ENCODE measurements around the gene EXOC6. TPM values are rescaled to one million over a fixed set of nuclear protein-coding genes. Genes with fewer than 3 reads are reported as not detected.

EXOC6 gene
- total and polyA plus RNA-seq, 2 of the 13 experiments (the other 11 are each of a cell fraction or from before 2014, with no cell fraction given) = 22.2 to 29.2 TPM

- CTCF ChIA-PET (ENCODE audit: low intra/inter-chr PET ratio, low total read pairs) = no interaction called here
- peak; percentile 50 for ATAC-seq
Measured at GRCh38 chr10:93065675-93066543, 217.6 kb downstream of the EXOC6 start.

GRCh38 chr10:93066544-93066913 lies 218.2 kb downstream of the EXOC6 start:
- Histone ChIP-seq H4K20me1 (ENCODE audit: insufficient read depth, low read length) (no peaks in the 10 kb centered on the region), H3K27me3 (ENCODE audit: control insufficient read depth in 1 of 2, insufficient read depth in 2 of 2, low read length in 2 of 2) (peaks cover 1 to 23% of the 10 kb centered on the region in 2 experiments; a peak in 4 of 5 replicates), H3K4me3 (replicated peaks in 1 of 3; ENCODE audit: insufficient read depth in 1 of 3, low read depth in 2 of 3, low read length in 3 of 3) (no peak overlapping the region), H3K36me3 (replicated peaks in 1 of 2; ENCODE audit: control insufficient read depth in 1 of 2, insufficient read depth in 2 of 2, low read length in 2 of 2) (no peaks in the 10 kb centered on the region), H2AFZ (ENCODE audit: low read length) (no peak overlapping the region), H3K9me3 (ENCODE audit: low read length) (no peaks in the 10 kb centered on the region), H3K4me1 (ENCODE audit: insufficient read depth, low read length) (peaks cover 11% of the 10 kb centered on the region), H3K27ac (ENCODE audit: extremely low read length, insufficient read depth, low read length) (no peak overlapping the region), H3K4me2 (ENCODE audit: low read depth, low read length) (no peak overlapping the region), H3K9ac (ENCODE audit: insufficient read depth, low read depth, low read length) (no peak overlapping the region), H3K79me2 (ENCODE audit: insufficient read depth, low read length) (no peaks in the 10 kb centered on the region)
- ChIA-PET POLR2A (no interaction called here), CTCF (ENCODE audit: low intra/inter-chr PET ratio, low total read pairs) (no interaction called here)
- FAIRE-seq (no peak), ATAC-seq (no peak), DNase-seq (ENCODE audit: low spot score) (no peak)
- in situ Hi-C loops (cut with HindIII; ENCODE audit: extremely low pct_ligation_motif_present, low pct_unique_long_range_greater_than_20kb) (no loop called here), intact Hi-C loops (cut with micrococcal nuclease; ENCODE audit: unreplicated experiment) (no loop called here)
- WGBS (ENCODE audit: low lambda C conversion rate) = 76% methylated on average over 11 of the region's 11 CpGs
- no TSS peak for BruUV-seq (replicated peaks)
- TF ChIP-seq HOXA9 (CRISPR knock-in tag; IDR thresholded peaks at IDR 0.05; ENCODE audit: borderline replicate concordance) = no peak
- no peak for TF ChIP-seq HNF4G (IDR thresholded peaks at IDR 0.05; ENCODE audit: borderline replicate concordance, low read depth, low read length)
- TF ChIP-seq HNF4G (CRISPR knock-in tag; IDR thresholded peaks at IDR 0.05; ENCODE audit: borderline replicate concordance, low read depth) = no peak

More at GRCh38 chr10:93065675-93066543, 217.6 kb downstream of the EXOC6 start:
- H3K27ac ChIP-seq (ENCODE audit: extremely low read length, insufficient read depth, low read length) = no peak overlapping the region
- H3K4me3 ChIP-seq (replicated peaks in 1 of 3; ENCODE audit: insufficient read depth in 1 of 3, low read depth in 2 of 3, low read length in 3 of 3) = peak overlapping the region; percentile 16 to 52 (median 16); a peak in 3 of 6 replicates
- POLR2A ChIA-PET = no interaction called here
- WGBS (ENCODE audit: low lambda C conversion rate) = 53% methylated on average over 25 of the region's 81 CpGs
- no peak for FAIRE-seq
- peak; percentile 83 for TF ChIP-seq ZNF777 (CRISPR knock-in tag; IDR thresholded peaks at IDR 0.05)
- peak; percentile 88 for TF ChIP-seq ZNF629 (CRISPR knock-in tag; conservative IDR thresholded peaks at IDR 0.05)
- peak; percentile 96 for TF ChIP-seq HNRNPLL (IDR thresholded peaks at IDR 0.05; ENCODE audit: low read depth, low read length, poor library complexity, severe bottlenecking)
- TF ChIP-seq ZBTB20 (CRISPR knock-in tag; IDR thresholded peaks at IDR 0.05; ENCODE audit: borderline replicate concordance, low read depth) = no peak
- TF ChIP-seq HOXA3 (CRISPR knock-in tag; IDR thresholded peaks at IDR 0.05) = 0 out of 2 replicates have a peak, but pooled peaks have one; percentile 30
- H3K4me2 ChIP-seq (ENCODE audit: low read depth, low read length) = peak overlapping the region; percentile 60
- no peak for DNase-seq (ENCODE audit: low spot score)
- H3K9ac ChIP-seq (ENCODE audit: insufficient read depth, low read depth, low read length) = no peak overlapping the region
- H3K79me2 ChIP-seq (ENCODE audit: insufficient read depth, low read length) = no peaks in the 10 kb centered on the region
- no peak overlapping the region for H2AFZ ChIP-seq (ENCODE audit: low read length)
- H3K9me3 ChIP-seq (ENCODE audit: low read length) = no peaks in the 10 kb centered on the region
- in situ Hi-C loops (cut with HindIII; ENCODE audit: extremely low pct_ligation_motif_present, low pct_unique_long_range_greater_than_20kb) = no loop called here
- no peaks in the 10 kb centered on the region for H3K36me3 ChIP-seq (replicated peaks in 1 of 2; ENCODE audit: control insufficient read depth in 1 of 2, insufficient read depth in 2 of 2, low read length in 2 of 2)
- peaks cover 1 to 19% of the 10 kb centered on the region in 2 experiments; a peak in 4 of 5 replicates for H3K27me3 ChIP-seq (ENCODE audit: control insufficient read depth in 1 of 2, insufficient read depth in 2 of 2, low read length in 2 of 2)
- H4K20me1 ChIP-seq (ENCODE audit: insufficient read depth, low read length) = no peaks in the 10 kb centered on the region
- intact Hi-C loops (cut with micrococcal nuclease; ENCODE audit: unreplicated experiment) = no loop called here
- peaks cover 6% of the 10 kb centered on the region for H3K4me1 ChIP-seq (ENCODE audit: insufficient read depth, low read length)
- no TSS peak for BruUV-seq (replicated peaks)
